Peyer's patch (tissue), 4 donors: Measurements from ENCODE around the gene KIAA1614. TPM values are rescaled to one million over a fixed set of nuclear protein-coding genes. Genes with fewer than 3 reads are reported as not detected.
"Not testable (repeated sequence)": the region's sequence is repeated elsewhere in the genome, so short reads cannot be mapped to it uniquely, and the experiment has no call there.

Source experiments
- DNase-seq, 3 donors: peaks; one replicate each; pipeline ENCODE4 v3.0.0-alpha.2; 2017 to 2019
- H3K27ac ChIP-seq, 4 donors: fragments of 200-600 bp; sonication (generic); one replicate each; pipeline ENCODE4 v1.5.1; 2016 to 2019
- H3K27me3 ChIP-seq, 2 donors: fragments of 200-600 bp; sonication (generic); one replicate each; pipeline ENCODE4 v1.5.1; 2019
- H3K36me3 ChIP-seq, 3 donors: fragments of 200-600 bp; sonication (generic); one replicate each; pipeline ENCODE4 v1.5.1; 2016 to 2019
- H3K4me1 ChIP-seq, 4 donors: fragments of 200-600 bp; sonication (generic); one replicate each; pipeline ENCODE4 v1.5.1; 2016 to 2019
- H3K4me3 ChIP-seq, 4 donors: fragments of 200-600 bp; sonication (generic); 1 replicate in 3 of 4; 2 replicates in 1 of 4; pipeline ENCODE4 v1.5.1; 2016 to 2019; ENCODE audit warnings: mild to moderate bottlenecking in 1 of 4
- H3K9me3 ChIP-seq, 4 donors: fragments of 200-600 bp; sonication (generic); one replicate each; pipeline ENCODE4 v1.5.1; 2016 to 2019; ENCODE audit warnings: mild to moderate bottlenecking in 1 of 4
- POLR2A ChIP-seq, 2 donors: fragments of 450-650 bp; IDR thresholded peaks; one replicate each; pipeline ENCODE4 v1.5.1; 2017; ENCODE audit warnings: antibody characterized with exemption in 2 of 2, mild to moderate bottlenecking in 2 of 2, moderate library complexity in 2 of 2
- total RNA-seq, 4 donors: library from RNA; depleted of rRNA; stranded (reverse); fragments of >200 nt; gene quantifications; one replicate each; pipeline ENCODE4 v1.1.0, GENCODE V29; 2016
- TF ChIP-seq, protein P1 (sequence below), 6 experiments: fragments of 450-650 bp in 4 of 6; fragments of 200-600 bp in 2 of 6; sonication (generic) in 1 of 6; IDR thresholded peaks; one replicate each; pipeline ENCODE4 v1.5.1; 2017 to 2019; ENCODE audit warnings: antibody characterized with exemption in 6 of 6, mild to moderate bottlenecking in 3 of 6, moderate library complexity in 1 of 6

Gene KIAA1614
- total RNA-seq, 4 donors from 2014 or later, result 0.35 to 2.5 (median 1.7) TPM

DNA sequence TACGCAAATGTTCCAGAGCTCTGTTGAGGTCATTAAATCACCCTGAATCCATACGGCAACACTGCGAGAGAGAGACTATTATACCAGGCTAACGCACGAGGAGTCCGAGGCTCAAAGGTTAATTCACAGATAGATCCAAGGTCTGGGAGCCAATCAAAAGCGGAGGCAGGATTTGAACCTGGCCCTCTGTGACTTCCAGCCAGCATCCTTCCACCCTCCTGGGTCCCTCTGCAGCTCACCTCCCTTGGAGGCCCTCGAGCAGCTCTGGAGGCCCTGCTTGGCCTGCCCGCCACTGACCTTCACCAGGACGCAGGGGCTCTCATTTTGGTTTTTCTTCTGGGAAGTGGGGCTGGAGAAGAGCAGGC is 42.1 kb downstream of the KIAA1614 start:
- DNase-seq, result no peak
- peak overlapping the region in 3 of 4 donors; percentile 61 to 82 (median 80) for H3K4me3 ChIP-seq
- no peak for TF ChIP-seq POLR2A (IDR thresholded peaks at IDR 0.05)
- TF ChIP-seq, protein P1, sequence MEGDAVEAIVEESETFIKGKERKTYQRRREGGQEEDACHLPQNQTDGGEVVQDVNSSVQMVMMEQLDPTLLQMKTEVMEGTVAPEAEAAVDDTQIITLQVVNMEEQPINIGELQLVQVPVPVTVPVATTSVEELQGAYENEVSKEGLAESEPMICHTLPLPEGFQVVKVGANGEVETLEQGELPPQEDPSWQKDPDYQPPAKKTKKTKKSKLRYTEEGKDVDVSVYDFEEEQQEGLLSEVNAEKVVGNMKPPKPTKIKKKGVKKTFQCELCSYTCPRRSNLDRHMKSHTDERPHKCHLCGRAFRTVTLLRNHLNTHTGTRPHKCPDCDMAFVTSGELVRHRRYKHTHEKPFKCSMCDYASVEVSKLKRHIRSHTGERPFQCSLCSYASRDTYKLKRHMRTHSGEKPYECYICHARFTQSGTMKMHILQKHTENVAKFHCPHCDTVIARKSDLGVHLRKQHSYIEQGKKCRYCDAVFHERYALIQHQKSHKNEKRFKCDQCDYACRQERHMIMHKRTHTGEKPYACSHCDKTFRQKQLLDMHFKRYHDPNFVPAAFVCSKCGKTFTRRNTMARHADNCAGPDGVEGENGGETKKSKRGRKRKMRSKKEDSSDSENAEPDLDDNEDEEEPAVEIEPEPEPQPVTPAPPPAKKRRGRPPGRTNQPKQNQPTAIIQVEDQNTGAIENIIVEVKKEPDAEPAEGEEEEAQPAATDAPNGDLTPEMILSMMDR (IDR thresholded peaks at IDR 0.05), result no peak

GRCh38 chr1:180956028-180956640 is 43.4 kb downstream of the KIAA1614 start:
- Histone ChIP-seq H3K27ac (no peak overlapping the region), H3K27me3 (no peaks in the 10 kb centered on the region), H3K36me3 (no peaks in the 10 kb centered on the region), H3K9me3 (no peaks in the 10 kb centered on the region), H3K4me1 (peaks cover 0 to 8% (median 3%) of the 10 kb centered on the region in 4 donors), H3K4me3 (no peak overlapping the region)
- TF ChIP-seq, protein P1 (IDR thresholded peaks at IDR 0.05), result no peak
- TF ChIP-seq POLR2A (IDR thresholded peaks at IDR 0.05), result no peak
- DNase-seq, result no peak

More for the DNA sequence above, 42.1 kb downstream of the KIAA1614 start:
- no peaks in the 10 kb centered on the region for H3K27me3 ChIP-seq
- H3K4me1 ChIP-seq, result peaks cover 0 to 8% (median 3%) of the 10 kb centered on the region in 4 donors
- H3K36me3 ChIP-seq, result no peaks in the 10 kb centered on the region
- H3K27ac ChIP-seq, result peak overlapping the region in 3 of 4 donors; percentile 55 to 71 (median 68)
- H3K9me3 ChIP-seq, result no peaks in the 10 kb centered on the region

DNA sequence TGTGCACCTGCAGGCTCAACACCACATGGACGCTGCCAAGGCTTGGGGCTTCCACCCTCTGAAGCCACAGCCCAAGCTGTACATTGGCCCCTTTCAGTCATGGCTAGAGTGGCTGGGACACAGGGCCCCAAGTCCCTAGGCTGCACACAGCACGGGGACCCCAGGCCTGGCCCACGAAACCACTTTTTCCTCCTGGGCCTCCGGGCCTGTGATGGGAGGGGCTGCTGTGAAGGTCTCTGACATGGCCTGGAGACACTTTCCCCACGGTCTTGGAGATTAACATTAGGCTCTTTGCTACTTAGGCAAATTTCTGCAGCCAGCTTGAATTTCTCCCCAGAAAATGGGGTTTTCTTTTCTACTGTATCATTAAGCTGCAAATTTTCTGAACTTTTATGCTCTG is 46.9 kb downstream of the KIAA1614 start:
- DNase-seq, H3K27me3 ChIP-seq: not testable (repeated sequence)

DNA sequence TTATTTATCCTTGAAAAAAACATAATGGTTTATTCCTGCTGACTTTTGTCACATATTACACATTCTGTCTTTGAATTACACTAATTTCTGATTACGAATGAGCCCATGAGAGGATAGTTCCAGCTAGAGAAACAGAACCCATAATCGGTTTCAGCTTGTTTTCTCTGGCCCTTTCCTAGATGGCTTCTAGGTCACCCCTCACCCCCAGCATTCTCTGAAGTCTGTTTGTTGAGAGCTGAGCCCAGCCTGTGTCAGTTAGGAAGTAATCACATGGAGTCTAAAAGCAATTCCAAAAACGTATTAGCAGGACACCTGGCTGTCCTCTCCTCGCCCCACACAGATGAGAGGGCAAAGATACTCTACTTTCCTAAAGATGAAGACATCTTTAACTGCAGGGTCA is 48.9 kb downstream of the KIAA1614 start:
- H3K27ac ChIP-seq, result no peak overlapping the region
- no peaks in the 10 kb centered on the region for H3K36me3 ChIP-seq

More for the DNA sequence above, 46.9 kb downstream of the KIAA1614 start:
- H3K27ac ChIP-seq, H3K4me3 ChIP-seq, H3K9me3 ChIP-seq, H3K36me3 ChIP-seq: not testable (repeated sequence)
- peaks cover 0 to 10% (median 0%) of the 10 kb centered on the region in 4 donors for H3K4me1 ChIP-seq

GRCh38 chr1:180962178-180962577 is 49.5 kb downstream of the KIAA1614 start:
- Histone ChIP-seq H3K36me3 (no peaks in the 10 kb centered on the region), H3K4me3 (no peak overlapping the region), H3K9me3 (no peaks in the 10 kb centered on the region), H3K4me1 (peaks cover 0 to 10% (median 0%) of the 10 kb centered on the region in 4 donors), H3K27ac (no peak overlapping the region), H3K27me3 (no peaks in the 10 kb centered on the region)
- DNase-seq, result no peak
- TF ChIP-seq POLR2A (IDR thresholded peaks at IDR 0.05), result no peak

More for the DNA sequence above, 48.9 kb downstream of the KIAA1614 start:
- Histone ChIP-seq H3K4me1 (peaks cover 0 to 10% (median 0%) of the 10 kb centered on the region in 4 donors), H3K9me3 (no peaks in the 10 kb centered on the region), H3K27me3 (no peaks in the 10 kb centered on the region), H3K4me3 (no peak overlapping the region)
- no peak for TF ChIP-seq POLR2A (IDR thresholded peaks at IDR 0.05)
- TF ChIP-seq, protein P1 (IDR thresholded peaks at IDR 0.05), result no peak
- DNase-seq, result no peak

DNA sequence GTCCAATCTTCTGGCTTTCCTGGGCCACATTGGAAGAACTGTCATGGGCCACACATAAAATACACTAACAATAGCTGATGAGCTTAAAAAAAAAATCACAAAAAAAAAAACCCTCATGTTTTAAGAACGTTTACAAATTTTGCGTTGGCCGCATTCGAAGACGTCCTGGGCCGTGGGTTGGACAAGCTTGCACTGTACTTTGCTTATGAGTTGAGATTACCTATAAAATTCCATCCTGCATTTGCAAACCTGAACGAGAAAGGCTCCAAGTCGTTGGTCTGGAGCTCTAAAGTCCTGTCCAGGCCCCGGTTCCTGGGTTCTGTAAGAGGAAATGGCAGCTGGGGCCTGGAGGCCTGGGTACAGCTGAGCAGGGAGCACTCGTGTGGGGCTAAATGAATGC is 51.4 kb downstream of the KIAA1614 start:
- Histone ChIP-seq H3K36me3 (peaks cover 0 to 1% (median 0%) of the 10 kb centered on the region in 3 donors), H3K4me3 (no peak overlapping the region), H3K4me1 (peaks cover 0 to 10% (median 0%) of the 10 kb centered on the region in 4 donors), H3K27me3 (no peaks in the 10 kb centered on the region), H3K27ac (no peak overlapping the region), H3K9me3 (no peaks in the 10 kb centered on the region)
- TF ChIP-seq, protein P1 (IDR thresholded peaks at IDR 0.05), result no peak
- TF ChIP-seq POLR2A (IDR thresholded peaks at IDR 0.05), result no peak
- DNase-seq, result no peak
